CD4-positive, alpha-beta T cell treated with Interferon alpha-2 for 1 hour (primary cell): Measurements from ENCODE around the gene MAB21L3.

ENCODE experiments used
- DNase-seq, 2 donors: peaks; one replicate each; pipeline ENCODE4 v3.0.0-alpha.2; 2020 to 2022

The MAB21L3 gene

DNA sequence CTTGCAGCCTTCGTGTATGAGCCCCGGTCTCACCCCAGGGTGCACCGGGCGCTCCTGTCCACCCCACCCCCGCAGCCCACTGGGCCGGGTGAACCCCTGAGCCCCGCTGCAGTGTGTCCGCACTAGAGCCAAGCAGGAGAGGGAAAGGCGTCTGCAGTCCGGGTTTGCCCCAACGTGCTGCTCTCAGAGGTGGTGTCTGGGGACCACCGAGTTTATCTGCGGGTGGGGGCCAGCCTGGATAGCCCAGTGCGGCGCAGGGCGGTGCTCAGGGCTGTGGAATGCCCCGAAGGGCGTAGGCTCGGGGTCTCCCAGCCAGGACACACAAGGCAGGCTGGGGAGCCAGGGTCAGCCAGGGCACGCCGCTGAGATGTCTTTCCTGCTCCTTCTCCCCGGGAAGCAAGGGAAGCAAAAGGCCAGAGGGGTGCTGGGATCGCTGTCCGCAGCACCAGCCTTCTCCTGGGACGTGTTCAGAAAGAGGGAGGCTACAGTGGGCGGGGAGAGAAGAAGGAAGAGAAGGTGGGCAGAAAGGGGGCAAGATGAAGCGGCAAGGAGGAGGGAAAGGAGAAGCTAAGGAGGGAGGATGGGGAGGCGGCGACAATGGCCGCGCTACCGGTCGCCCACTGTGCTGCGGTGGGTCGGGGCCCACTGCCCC is 56.6 kb downstream of the MAB21L3 start:
- DNase-seq = no peak

DNA sequence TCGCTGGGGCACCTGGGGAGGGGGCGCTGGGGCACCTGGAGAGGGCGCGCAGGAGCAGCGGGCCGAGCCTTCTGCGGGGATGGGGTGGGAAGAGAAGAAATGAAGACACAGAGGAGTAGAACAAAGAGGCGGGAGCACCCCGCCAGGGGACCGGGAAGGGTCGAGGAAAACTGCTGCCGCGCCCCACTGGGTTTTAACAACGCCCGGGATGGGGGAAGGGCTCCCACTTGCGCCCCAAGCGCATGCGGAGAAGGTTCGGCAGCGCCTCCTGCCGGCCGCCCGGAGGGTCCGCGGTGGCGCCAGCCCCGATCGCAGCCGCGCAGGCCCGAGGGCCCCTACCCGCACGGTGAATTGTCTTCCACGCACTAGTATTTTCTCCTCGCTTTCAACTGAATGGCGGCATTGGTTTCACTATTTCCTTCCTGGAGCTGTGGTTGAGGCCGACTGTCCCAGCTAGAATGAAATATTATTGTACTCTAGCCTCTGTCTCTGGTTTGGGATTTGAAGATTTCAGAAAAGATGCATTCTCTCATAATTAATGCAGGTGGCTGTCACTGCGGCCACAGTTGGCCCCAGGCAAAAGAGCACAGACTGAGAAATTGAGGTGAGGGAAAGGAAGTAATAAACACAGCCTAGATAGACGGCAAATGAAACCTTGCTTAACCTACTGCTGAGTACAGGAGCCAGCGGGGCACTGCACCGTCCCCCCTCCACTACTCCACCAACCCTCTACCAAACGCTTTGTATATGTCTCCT is 57.3 kb downstream of the MAB21L3 start:
- DNase-seq = peak; percentile 78 to 87

GRCh38 chr1:116169898-116170297 is 58.7 kb downstream of the MAB21L3 start:
- DNase-seq = no peak

- no peak for DNase-seq
Measured at GRCh38 chr1:116170721-116171589, 59.8 kb downstream of the MAB21L3 start.

DNA sequence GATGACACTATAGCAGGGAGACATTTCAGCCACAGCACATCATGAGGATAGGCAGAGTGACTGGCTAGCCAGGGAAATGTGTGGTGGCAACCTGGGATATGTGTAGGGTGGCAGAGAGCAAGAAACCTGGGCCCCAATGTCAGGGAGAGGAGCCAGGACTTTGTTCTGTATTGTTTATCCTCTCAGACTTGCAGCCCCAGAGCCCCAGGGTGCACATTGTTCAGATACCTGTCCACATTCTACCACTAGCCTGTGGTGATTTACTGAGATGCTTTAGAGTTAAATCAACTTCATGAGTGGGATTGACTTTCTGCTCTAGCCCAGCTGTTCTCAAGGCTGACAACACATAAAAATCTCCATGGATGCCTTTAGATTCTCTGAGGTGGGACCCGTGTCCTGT is 61.5 kb downstream of the MAB21L3 start:
- no peak for DNase-seq

DNA sequence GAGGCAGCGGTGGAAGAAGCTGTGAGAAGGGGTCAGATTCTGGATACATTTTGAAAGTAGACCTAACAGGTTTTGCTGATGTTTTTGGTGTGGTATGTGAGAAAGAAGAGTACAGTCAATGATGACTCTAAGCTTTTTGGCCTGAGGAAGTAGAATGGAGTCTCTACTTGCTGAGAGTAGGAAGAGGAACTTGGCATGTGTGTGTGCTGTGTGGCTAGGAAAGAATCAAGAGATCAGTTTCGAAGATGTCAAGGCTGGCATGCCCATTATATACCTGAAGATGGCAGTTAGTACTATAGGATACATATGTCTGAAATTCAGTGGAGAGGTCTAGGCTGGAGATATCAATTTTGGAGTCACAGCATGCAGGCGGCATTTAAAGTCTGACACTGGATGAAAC is 64.4 kb downstream of the MAB21L3 start:
- DNase-seq = no peak

DNA sequence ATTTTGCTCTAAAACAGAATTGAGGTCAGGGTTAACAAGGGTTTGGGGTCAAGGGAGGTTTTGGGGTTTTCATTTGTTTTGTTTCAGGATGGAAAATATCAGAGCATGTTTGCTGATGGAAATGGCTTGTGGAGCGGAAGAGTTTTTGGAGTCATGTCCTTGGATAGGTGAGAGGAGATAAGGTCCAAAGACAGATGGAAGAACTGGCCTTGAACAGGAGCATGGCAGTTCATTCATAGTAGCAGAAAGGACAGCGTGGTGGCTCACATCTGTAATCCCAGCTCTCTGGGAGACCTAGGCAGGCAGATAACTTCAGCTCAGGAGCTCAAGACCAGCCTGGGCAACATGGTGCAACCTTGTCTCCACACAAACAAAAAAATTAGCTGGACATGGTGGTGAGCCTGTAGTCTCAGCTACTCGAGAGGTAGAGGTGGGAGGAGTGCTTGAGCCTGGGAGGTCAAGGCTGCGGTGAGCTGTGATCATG is 65.1 kb downstream of the MAB21L3 start:
- no peak for DNase-seq

DNA sequence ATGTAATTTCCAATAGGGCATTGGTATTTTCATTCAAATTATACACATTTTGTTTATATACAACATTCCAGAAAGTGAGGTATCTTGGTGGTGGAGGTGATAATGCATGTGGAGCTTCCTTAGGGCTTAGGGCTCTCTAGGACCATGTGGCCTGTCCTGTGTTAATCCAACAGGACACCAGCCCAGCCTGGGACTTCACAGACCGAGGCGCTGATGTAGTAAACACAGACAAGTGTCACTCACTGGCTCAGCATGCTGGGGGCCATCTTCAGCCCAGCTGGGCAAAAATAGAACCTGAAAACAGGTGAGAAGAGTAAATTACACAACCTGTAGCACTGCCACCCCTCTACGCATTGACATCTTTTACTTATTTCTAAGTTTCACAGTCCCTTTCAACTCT is 66.7 kb downstream of the MAB21L3 start:
- DNase-seq = no peak

DNA sequence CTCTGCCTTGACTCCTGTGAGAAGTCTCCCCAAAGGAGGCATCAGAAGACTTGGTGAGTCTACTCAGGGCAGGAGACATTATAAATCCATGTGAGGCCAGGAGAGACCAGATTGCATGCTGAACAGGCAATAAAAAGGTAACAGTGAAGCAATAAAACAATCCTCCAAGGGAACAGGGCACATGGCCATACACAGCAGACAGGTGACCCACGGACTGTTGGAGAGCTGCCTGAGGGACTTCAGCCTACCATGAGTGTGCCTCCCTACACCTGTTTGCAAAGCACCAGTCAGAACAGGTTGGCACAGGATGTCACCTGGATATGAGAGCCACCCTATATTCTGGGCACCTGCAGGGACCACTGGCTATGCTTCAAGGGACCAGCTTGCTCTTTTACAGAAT is 67.6 kb downstream of the MAB21L3 start:
- no peak for DNase-seq

DNA sequence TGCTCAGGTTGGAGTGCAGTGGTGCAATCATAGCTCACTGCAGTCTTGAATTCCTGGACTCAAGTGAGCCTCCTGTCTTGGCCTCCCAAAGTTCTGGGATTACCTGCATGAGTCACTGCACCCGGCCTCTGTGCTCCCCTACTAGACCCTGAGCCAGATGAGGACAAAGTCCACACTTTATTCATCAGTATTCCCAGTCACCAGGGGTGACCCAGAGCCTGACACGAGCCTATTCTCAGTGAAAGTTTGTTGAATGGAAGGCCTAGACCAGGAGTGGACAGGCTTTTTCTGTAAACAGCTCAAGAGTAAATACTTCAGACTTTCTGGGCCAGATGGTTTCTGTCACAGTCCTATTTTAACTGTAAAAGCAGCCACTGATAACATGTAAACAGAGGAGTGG is 68.2 kb downstream of the MAB21L3 start:
- DNase-seq = no peak

DNA sequence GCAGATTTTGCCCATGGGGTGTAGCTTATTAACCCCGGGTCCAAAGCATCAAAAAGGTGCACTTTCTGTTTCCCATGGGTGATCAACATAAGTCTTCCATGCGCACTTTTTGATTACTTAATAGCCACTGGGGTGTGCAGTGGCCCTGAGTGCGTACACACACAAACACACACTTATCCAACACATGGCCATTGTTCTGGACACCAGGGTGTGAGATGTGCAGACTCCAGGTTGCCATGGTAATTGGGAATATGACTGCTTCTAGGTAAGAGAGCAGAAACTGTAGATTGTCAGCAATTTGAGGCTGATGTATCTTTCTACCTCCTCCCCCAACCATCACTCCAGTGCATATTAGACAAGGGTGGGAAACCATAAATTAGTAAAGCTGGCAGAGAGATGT is 68.8 kb downstream of the MAB21L3 start:
- no peak for DNase-seq

DNA sequence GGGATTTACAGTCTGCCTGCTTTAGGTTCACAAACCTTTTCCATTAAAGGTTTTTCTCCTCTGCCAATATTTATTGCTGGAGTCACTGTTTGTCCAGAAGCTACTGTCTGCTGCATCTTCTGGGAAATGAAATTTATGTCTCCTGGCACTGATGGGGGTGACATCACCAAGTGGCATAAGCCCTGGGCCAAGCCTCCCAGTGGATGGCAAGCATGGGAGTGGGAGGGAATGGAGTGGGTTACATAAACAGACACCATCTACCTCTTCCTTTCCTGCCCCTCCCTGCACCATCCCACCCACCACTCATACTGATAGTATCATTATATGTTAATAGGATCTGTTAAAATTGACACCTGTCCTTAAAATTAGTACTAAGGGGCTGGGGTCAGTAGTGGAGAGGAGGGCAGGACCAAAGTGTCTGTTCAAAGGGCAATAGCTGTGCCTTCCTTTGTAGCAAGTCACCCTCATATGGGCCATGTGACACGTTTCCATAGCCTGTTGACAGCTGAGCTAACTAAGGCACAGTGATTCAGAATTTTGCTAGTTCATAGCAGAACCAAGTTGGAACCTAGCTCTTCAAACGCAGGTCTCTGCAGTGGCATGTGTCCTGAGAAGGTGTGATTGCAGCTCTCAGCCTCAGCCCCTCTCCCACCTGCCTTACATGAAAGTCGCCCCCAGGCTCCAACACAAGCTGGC is 71.0 kb downstream of the MAB21L3 start:
- DNase-seq = no peak
